Effector CD4-positive, alpha-beta T cell (primary cell): ENCODE measurements around the gene FCN3.
"Not testable (repeated sequence)": the region's sequence is repeated elsewhere in the genome, so short reads cannot be mapped to it uniquely, and the experiment has no call there.

ENCODE experiments used
- DNase-seq: peaks from one replicate; pipeline ENCODE4 v3.0.0-alpha.2; 2020

The FCN3 gene

DNA sequence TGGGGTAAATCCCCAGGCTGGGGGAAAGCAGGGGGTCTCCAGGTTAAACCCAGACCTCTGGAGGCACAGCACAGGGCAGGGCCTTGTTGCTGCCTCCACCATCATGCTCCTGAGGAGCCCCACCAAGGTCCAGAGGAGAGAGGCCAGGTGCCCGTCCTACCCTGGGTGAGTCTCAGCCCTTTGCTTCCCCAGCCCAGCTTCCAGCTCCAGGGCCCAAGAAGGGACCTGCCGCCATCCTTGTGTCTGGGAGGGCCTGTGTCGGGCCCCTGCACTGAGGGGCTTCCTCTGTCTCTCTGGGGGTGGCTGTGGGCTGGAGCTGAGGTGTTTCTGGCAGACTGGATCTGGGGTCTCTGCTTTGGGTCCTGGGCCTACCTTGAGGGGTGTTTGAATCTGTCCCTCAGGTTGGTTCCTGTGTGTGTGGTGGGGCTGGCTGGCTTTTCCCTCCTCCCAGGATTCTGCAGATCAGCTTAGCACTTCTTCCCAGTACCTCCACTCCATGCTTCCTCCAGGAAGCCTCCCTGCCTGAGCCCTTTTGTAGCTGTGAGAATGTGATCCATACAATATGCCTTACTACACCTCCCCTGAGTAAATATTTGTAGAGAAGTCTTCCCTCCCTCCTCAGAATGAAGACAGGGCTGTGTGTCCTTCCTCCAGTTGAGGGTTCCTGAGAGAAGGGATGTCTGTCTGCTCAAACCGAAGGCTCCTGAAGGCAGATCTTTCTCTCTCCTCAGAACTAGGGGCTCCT, 24.0 kb upstream of the FCN3 start:
- no peak for DNase-seq

- DNase-seq: no peak
Observed at GRCh38 chr1:27397749-27398148, 23.1 kb upstream of the FCN3 start.

- no peak for DNase-seq
Observed at GRCh38 chr1:27397110-27397509, 22.5 kb upstream of the FCN3 start.

- DNase-seq: peak; percentile 72
Observed at GRCh38 chr1:27395441-27396195, 21.0 kb upstream of the FCN3 start.

GRCh38 chr1:27394925-27395324, 20.3 kb upstream of the FCN3 start:
- no peak for DNase-seq

GRCh38 chr1:27394282-27394658, 19.6 kb upstream of the FCN3 start:
- DNase-seq: no peak

DNA sequence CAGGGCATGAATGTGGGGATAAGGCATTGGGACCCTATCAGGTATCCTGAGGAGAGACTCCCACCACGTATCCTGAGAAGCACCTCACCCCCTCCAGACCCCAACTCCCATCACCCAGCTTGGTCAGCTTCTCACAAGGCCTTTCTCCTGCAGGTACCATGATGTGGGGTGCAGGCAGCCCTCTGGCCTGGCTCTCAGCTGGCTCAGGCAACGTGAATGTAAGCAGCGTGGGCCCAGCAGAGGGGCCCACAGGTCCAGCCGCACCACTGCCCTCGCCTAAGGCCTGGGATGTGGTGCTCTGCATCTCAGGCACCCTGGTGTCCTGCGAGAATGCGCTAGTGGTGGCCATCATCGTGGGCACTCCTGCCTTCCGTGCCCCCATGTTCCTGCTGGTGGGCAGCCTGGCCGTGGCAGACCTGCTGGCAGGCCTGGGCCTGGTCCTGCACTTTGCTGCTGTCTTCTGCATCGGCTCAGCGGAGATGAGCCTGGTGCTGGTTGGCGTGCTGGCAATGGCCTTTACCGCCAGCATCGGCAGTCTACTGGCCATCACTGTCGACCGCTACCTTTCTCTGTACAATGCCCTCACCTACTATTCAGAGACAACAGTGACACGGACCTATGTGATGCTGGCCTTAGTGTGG, 19.1 kb upstream of the FCN3 start:
- no peak for DNase-seq

DNA sequence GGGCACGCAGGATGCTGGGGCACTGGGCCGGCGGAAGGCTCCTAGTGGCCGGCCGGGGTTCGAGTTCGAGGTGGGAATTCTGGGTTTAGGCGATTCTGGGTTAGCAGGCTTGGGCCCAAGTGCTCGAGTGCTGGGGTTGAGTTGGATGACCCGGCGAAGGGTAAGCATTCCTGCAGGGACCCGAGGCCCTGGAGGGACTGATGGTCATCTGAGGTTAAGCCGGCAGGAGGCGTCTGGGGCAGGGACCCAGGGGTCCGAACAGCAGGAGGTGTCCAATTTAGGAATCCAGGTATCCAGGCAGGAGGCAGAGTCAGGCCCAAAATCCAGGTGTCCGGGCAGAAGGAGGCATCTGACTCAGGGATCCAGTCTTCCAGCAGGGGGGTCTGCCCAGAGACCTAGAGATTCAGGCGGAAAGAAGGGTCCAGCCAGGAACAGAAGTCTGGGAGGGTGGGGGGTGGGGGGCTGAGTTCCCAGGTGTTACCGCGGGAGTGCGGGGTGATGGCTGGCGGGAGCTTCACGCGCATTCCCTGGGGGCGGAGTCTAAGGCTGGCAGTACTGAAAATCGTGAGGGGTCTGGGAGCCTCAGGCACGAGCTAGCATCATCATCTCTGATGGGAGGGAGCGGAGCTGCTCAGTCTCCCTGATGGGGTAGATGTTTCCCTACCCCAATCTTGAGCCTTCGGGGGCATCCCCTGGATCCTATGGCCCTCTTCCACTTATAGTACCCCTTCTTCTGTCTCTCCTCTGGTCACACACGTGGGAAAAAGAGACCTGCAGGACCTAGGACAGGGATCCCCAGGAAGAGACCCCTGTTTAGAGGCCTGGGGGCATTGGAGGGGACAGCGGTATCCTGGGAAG, 18.4 kb upstream of the FCN3 start:
- DNase-seq: no peak

- peak; percentile 92 for DNase-seq
Observed at GRCh38 chr1:27392096-27392777, 17.6 kb upstream of the FCN3 start, which contains the start of gene GPR3. GPR3 (plus strand) TSS chr1:27392622; CDS start chr1:27393799, 1,177 bp downstream.

DNA sequence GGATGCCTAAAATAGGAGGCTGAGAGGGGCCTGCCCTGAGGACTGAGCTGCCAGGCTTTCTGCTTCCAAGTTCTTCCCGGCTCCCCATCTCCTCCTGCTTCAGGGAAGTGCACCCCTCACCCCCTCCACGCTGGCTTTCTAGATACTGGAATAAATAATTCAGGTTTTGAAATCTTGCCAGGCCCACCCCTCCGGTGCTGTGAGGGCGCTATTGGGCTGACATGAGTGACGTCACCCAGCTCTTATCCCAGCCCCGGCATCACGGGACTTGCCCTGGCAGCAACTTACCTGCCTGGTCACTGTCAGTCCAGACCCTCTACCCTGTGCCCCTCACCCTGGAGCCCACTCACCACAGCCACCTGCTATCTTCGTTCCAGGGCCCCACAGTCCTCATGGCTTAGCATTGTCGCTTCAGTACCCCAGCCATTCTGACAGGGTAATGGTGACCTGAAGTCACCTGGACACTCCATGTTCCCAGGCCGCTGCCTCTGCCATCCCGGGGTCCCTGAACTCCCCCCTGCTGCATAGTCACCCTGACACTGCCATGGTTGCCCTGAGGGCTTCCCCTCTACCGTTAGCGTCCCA, 17.0 kb upstream of the FCN3 start:
- DNase-seq: peak; percentile 25

DNA sequence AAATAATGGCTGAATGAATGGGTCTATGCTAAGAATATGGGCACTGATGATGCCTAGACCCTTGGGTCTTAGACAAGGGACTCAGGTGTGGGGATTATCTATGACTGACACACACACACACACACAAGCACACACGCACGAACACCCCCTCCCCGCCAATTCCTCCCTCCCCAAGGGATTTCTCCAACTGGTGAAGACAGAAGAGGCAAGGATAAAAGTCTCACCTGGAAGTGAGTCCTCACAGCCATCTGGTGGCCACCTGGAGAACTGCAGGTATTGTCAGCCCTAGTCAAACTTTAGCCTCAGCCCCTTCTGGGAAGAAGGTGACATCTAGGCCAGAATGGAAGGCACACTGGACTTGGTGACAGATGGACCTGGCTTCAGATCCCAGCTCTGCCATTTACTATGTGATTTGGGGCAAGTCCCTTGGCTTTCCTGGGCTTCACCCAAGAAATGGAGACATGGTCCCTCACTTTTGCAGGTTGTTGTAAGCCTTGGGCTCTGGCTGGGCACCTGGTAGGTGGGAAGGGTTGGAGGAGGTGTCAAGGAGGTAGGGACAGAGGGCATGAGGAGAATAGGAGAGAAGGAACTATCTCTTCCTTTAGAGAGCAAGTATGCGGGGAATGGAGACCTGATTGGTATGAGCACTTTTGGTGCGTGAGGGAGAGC, 13.8 kb upstream of the FCN3 start:
- DNase-seq: peak; percentile 74

GRCh38 chr1:27384797-27385196, 10.2 kb upstream of the FCN3 start:
- DNase-seq: not testable (repeated sequence)

- no peak for DNase-seq
Observed at GRCh38 chr1:27383661-27384060, 9.0 kb upstream of the FCN3 start.

- DNase-seq: no peak
Observed at GRCh38 chr1:27383039-27383605, 8.5 kb upstream of the FCN3 start, which contains the start of gene CD164L2. CD164L2 (minus strand) TSS chr1:27383333; CDS start chr1:27383239, 94 bp downstream.

GRCh38 chr1:27381969-27382762, 7.5 kb upstream of the FCN3 start:
- no peak for DNase-seq

DNA sequence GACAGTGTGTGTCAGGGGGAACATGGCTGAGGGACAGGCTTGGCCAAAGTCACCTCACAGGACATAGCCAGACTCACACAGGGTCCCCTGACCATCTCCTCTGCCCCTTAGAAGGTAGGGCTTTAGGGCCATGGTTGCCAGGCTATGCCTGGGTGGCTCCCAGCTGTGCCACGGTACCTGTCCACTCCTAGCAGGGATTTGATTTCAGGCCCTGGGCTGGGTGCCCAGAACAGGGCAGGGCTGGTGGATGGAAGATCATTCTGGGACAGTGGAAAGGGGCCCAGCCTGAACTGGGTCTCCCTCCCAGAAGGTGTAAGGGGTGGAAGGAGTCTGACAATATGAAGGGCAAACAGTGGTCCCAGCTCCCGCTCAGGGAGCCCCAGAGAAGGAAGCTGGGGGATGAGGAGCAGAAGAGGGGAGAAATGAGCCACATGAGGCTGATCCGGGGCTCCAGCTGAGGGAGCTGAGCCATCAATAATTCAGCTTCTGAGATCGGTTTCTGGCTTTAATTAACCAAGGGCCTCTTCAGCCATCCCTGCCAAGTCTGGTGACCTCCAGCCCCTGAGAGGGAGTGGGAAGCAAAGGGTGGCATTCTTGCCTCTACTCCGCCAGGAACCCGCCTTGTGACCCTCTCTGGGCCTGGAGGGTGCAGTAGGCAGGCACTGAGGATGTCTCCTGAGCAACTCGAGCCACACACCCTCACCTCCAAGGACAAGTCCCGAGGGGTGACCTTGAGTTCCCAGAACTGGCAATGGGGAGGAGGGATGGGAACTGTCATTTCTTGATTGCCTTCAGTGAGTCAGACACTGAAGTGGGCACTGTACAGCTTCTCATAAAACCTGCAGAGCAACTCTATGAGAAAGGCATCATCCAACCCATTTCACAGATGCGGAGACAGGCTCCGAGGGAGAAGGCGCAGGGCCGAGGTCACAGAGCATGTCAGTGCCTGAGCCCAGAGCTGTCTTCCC, 6.4 kb upstream of the FCN3 start:
- DNase-seq: no peak

- no peak for DNase-seq
Observed at GRCh38 chr1:27380224-27380623, 5.6 kb upstream of the FCN3 start.

DNA sequence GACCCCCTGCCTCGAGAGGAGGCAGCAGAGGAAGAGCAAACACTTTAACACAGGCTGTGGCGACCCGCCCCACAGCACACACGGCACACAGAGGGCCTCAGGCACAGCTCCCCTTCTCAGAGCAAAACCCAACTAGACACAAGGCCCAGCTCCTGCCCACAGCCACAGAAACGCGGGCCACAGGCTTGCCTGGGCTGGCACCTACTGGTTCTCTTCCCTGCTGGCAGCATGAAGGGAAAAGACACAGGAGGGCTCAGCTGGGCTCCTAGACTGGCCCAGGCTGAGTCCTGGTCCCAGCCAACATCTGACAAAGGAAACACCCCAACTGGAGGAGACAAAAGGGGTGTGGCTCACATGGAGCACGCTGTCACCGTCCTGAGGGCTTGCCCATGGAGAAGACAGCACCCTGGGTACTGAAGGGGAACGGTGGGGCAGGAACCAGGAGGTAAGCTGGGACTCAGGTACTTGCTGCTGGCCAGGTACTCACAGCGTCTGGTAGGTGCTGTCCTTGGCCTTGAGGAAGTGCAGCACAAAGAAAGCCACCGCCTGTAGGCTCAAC, 5.0 kb upstream of the FCN3 start:
- no peak for DNase-seq
